ENCODE data around the gene RHBDF1. TPM values are rescaled to one million over a fixed set of nuclear protein-coding genes. Genes with fewer than 3 reads are reported as not detected.
"Not testable (repeated sequence)": the region's sequence is repeated elsewhere in the genome, so short reads cannot be mapped to it uniquely, and the experiment has no call there.

The RHBDF1 gene
- total RNA-seq, 2 experiments from 2014 or later: 0.36 TPM; not detected in 1

DNA sequence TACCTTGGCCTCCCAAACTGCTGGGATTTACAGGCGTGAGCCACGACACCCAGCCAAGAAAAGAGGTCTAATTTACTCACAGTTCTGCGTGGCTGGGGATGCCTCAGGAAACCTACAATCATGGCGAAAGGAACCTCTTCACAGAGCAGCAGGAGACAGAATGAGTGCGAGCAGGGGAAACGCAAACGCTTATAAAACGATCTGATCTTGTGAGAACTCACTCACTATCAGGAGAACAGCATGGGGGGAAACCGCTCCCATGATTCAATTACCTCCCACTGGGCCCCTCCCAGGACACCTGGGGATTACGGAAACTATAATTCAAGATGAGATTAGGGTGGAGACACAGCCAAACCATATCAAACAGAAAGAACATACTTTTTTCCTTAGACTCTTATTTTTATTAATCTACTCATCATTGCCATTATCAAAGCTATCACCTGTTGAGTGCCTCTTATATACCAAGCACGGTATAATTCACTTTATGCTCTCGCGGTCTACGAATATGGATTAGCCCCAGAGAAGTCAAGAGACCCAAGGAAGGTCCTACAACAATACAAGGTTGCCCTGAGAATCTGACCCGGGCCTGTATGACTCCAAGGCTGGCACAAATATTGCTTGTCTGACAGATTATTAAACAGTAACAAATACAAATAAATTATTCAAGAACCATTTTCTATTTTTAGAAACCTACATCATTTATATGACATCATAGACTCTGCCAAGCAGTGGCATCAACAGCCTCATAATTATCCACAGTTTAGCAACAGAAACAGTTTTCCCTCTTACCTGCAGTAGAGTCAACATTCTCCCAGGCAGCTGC lies 21.5 kb downstream of the RHBDF1 start:
- Mint-ChIP-seq H3K36me3 (ENCODE audit: low read depth) (peaks cover 34% of the 10 kb centered on the region), H3K4me3 (peak overlapping the region; percentile 94), H3K27ac (no peak overlapping the region), H3K4me1 (ENCODE audit: low read depth) (peaks cover 37% of the 10 kb centered on the region), H3K27me3 (ENCODE audit: low read depth) (no peaks in the 10 kb centered on the region), H3K9me3 (no peaks in the 10 kb centered on the region)
- CTCF ChIA-PET: no interaction called here
- intact Hi-C loops (cut with micrococcal nuclease): no loop called here
- no peak for DNase-seq

GRCh38 chr16:47234-47633 lies 25.2 kb downstream of the RHBDF1 start:
- H3K9me3 Mint-ChIP-seq: no peaks in the 10 kb centered on the region
- peak overlapping the region; percentile 27 for H3K27ac Mint-ChIP-seq
- no peaks in the 10 kb centered on the region for H3K27me3 Mint-ChIP-seq (ENCODE audit: low read depth)

GRCh38 chr16:46510-46909 lies 25.9 kb downstream of the RHBDF1 start:
- CTCF ChIA-PET; H3K4me3 Mint-ChIP-seq; H3K27ac Mint-ChIP-seq; DNase-seq; H3K27me3 Mint-ChIP-seq (ENCODE audit: low read depth); intact Hi-C loops (cut with micrococcal nuclease); H3K9me3 Mint-ChIP-seq: not testable (repeated sequence)
- peaks cover 37% of the 10 kb centered on the region for H3K4me1 Mint-ChIP-seq (ENCODE audit: low read depth)
- H3K36me3 Mint-ChIP-seq (ENCODE audit: low read depth): peaks cover 60% of the 10 kb centered on the region

More at GRCh38 chr16:47234-47633, 25.2 kb downstream of the RHBDF1 start:
- CTCF ChIA-PET: no interaction called here
- intact Hi-C loops (cut with micrococcal nuclease): no loop called here
- Mint-ChIP-seq H3K36me3 (ENCODE audit: low read depth) (peaks cover 56% of the 10 kb centered on the region), H3K4me3 (no peak overlapping the region), H3K4me1 (ENCODE audit: low read depth) (peaks cover 37% of the 10 kb centered on the region)
- no peak for DNase-seq

GRCh38 chr16:45454-45853 lies 27.0 kb downstream of the RHBDF1 start:
- no peak for DNase-seq
- H3K4me1 Mint-ChIP-seq (ENCODE audit: low read depth): peaks cover 28% of the 10 kb centered on the region
- no peaks in the 10 kb centered on the region for H3K27me3 Mint-ChIP-seq (ENCODE audit: low read depth)
- H3K4me3 Mint-ChIP-seq: no peak overlapping the region
- peaks cover 54% of the 10 kb centered on the region for H3K36me3 Mint-ChIP-seq (ENCODE audit: low read depth)
- CTCF ChIA-PET: no interaction called here
- no peak overlapping the region for H3K27ac Mint-ChIP-seq
- no peaks in the 10 kb centered on the region for H3K9me3 Mint-ChIP-seq
- intact Hi-C loops (cut with micrococcal nuclease): no loop called here

DNA sequence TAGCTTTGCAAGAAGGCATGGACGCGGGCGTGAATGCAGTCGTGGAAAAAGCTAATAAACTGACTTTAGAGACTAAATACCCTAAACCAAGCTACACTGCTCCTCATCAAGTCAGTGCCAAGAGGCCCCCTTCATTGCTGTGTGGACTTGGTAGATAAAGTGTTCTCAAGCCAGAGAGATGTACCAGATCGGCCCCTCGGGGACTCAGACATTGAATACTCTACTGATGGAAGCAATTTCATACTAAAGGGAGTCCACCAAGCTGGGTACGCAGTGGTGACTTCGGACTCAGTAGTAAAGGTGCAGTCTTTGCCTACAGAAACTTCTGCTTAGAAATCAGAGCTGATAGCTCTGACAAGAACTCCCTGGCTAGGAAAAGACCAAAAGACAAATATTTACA lies 27.8 kb downstream of the RHBDF1 start:
- no peak for DNase-seq
- Mint-ChIP-seq H3K27ac (no peak overlapping the region), H3K36me3 (ENCODE audit: low read depth) (peaks cover 51% of the 10 kb centered on the region), H3K27me3 (ENCODE audit: low read depth) (no peaks in the 10 kb centered on the region), H3K4me1 (ENCODE audit: low read depth) (peaks cover 30% of the 10 kb centered on the region), H3K9me3 (no peaks in the 10 kb centered on the region), H3K4me3 (no peak overlapping the region)
- CTCF ChIA-PET: no interaction called here
- intact Hi-C loops (cut with micrococcal nuclease): no loop called here

GRCh38 chr16:43294-43693 lies 29.1 kb downstream of the RHBDF1 start:
- CTCF ChIA-PET: no interaction called here
- no peak for DNase-seq
- peaks cover 39% of the 10 kb centered on the region for H3K4me1 Mint-ChIP-seq (ENCODE audit: low read depth)
- no peaks in the 10 kb centered on the region for H3K9me3 Mint-ChIP-seq
- no peak overlapping the region for H3K27ac Mint-ChIP-seq
- no peaks in the 10 kb centered on the region for H3K27me3 Mint-ChIP-seq (ENCODE audit: low read depth)
- intact Hi-C loops (cut with micrococcal nuclease): no loop called here
- peaks cover 50% of the 10 kb centered on the region for H3K36me3 Mint-ChIP-seq (ENCODE audit: low read depth)
- no peak overlapping the region for H3K4me3 Mint-ChIP-seq

- H3K4me1 Mint-ChIP-seq (ENCODE audit: low read depth): peaks cover 38% of the 10 kb centered on the region
- intact Hi-C loops (cut with micrococcal nuclease): no loop called here
- CTCF ChIA-PET: no interaction called here
- H3K27me3 Mint-ChIP-seq (ENCODE audit: low read depth): no peaks in the 10 kb centered on the region
- H3K27ac Mint-ChIP-seq: no peak overlapping the region
- peaks cover 49% of the 10 kb centered on the region for H3K36me3 Mint-ChIP-seq (ENCODE audit: low read depth)
- H3K4me3 Mint-ChIP-seq: no peak overlapping the region
- H3K9me3 Mint-ChIP-seq: no peaks in the 10 kb centered on the region
- no peak for DNase-seq
Observed at GRCh38 chr16:42691-43090, 29.7 kb downstream of the RHBDF1 start.

DNA sequence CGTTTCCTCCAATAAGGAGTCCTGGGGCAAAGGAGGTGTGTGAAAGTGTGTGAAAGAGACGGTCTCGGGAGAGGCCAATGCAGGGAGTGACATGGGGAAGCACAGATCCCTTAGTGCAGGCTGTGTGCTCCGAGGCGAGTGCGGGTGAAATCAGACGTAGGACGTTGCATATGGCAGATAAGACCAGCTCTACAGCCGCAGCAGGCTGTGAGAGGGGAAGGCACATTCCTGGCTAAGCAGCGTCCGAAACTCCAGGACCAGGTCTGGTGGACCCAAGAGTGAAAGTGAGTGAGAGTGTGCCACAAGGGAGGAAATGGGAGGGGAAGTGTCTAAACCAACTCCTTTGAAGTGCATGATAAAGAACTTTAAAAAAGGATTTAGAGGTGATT lies 30.4 kb downstream of the RHBDF1 start:
- Mint-ChIP-seq H3K4me3 (no peak overlapping the region), H3K27ac (no peak overlapping the region), H3K9me3 (no peaks in the 10 kb centered on the region), H3K4me1 (ENCODE audit: low read depth) (peaks cover 35% of the 10 kb centered on the region), H3K27me3 (ENCODE audit: low read depth) (no peaks in the 10 kb centered on the region), H3K36me3 (ENCODE audit: low read depth) (peaks cover 44% of the 10 kb centered on the region)
- CTCF ChIA-PET: no interaction called here
- intact Hi-C loops (cut with micrococcal nuclease): no loop called here
- no peak for DNase-seq

GRCh38 chr16:41439-42068 lies 30.9 kb downstream of the RHBDF1 start:
- peaks cover 34% of the 10 kb centered on the region for H3K4me1 Mint-ChIP-seq (ENCODE audit: low read depth)
- H3K27me3 Mint-ChIP-seq (ENCODE audit: low read depth): no peaks in the 10 kb centered on the region
- H3K9me3 Mint-ChIP-seq: no peaks in the 10 kb centered on the region
- peaks cover 43% of the 10 kb centered on the region for H3K36me3 Mint-ChIP-seq (ENCODE audit: low read depth)
- no peak overlapping the region for H3K27ac Mint-ChIP-seq
- no peak for DNase-seq
- no peak overlapping the region for H3K4me3 Mint-ChIP-seq
- CTCF ChIA-PET: interaction anchor here (0.6 kb wide), 1 partner anchor 254 kb away, joined by 3 read pairs; no protein-coding TSS in a partner anchor
- intact Hi-C loops (cut with micrococcal nuclease): no loop called here

DNA sequence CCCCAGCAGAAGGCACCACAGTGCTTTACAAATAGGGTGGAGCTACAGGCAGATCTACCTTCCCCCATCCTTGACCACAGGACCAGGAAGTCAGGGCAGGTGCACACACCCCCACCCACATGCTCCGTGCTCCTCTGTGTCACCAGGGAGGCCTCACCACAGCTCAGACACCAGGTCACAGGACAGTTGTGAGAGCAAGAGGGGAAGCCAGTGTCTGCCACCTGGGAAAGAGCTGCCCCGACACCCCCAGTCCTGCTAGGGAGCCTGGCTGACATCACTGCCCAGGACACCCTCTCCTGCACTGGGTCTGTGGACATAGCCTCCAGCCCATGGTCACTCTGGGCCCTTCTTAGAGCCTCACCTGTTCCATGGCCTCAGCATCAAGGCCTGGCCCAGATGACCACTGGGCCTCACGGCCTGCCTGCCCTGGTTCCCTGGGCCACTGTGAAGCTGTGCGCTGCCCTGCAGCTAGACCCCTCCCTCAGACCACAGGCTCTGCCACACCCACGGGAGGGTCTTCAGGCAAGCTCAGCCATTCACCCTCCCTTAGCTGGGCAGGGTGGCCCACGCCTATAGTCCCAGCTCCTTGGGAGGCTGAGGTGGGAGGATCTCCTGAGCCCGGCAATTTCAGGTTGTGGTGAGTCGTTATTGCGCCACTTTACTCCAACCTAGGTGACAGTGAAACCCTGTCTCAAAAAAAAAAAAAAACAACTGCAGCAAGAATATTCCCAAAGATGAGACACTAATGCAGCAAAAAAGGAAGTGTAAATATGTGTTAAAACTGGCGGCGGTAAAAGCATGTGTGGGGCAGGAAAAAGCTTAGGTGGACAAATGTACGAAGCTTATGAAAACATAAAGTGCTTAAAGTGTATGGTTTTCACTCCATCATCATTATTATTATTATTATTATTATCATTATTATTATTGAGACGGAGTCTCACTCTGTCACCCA lies 33.2 kb downstream of the RHBDF1 start:
- no peak overlapping the region for H3K4me3 Mint-ChIP-seq
- CTCF ChIA-PET: interaction anchor here (0.6 kb wide), 1 partner anchor 174 kb away, joined by 3 read pairs; no protein-coding TSS in a partner anchor
- H3K27ac Mint-ChIP-seq: no peak overlapping the region
- peaks cover 32% of the 10 kb centered on the region for H3K36me3 Mint-ChIP-seq (ENCODE audit: low read depth)
- DNase-seq: peak; percentile 44
- peaks cover 34% of the 10 kb centered on the region for H3K4me1 Mint-ChIP-seq (ENCODE audit: low read depth)
- H3K27me3 Mint-ChIP-seq (ENCODE audit: low read depth): no peaks in the 10 kb centered on the region
- intact Hi-C loops (cut with micrococcal nuclease): no loop called here
- no peaks in the 10 kb centered on the region for H3K9me3 Mint-ChIP-seq

DNA sequence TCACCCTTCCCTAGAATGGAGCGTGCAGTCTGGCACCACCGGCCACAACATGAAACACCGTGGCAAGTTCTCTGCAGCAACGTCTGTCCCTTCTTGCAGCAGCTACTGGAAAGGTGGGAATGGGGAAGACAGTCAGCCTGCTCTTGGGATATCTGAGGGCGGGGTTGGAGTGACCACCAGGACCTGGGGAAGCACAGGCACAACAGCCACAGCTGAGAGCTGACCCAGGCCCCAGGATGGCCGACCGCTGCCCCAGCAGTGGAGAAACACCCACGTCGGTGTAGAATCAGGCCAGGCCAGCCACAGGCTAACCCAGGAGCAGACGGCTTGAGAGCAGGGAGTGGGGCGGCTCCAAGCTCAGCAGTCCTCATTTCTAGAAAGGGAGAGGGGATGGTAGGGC lies 34.2 kb downstream of the RHBDF1 start:
- CTCF ChIA-PET: interaction anchor here (0.6 kb wide), 1 partner anchor 175 kb away, joined by 3 read pairs; no protein-coding TSS in a partner anchor
- Mint-ChIP-seq H3K36me3 (ENCODE audit: low read depth) (peaks cover 25% of the 10 kb centered on the region), H3K4me1 (ENCODE audit: low read depth) (peaks cover 29% of the 10 kb centered on the region)
- H3K27ac Mint-ChIP-seq; H3K27me3 Mint-ChIP-seq (ENCODE audit: low read depth); H3K9me3 Mint-ChIP-seq; H3K4me3 Mint-ChIP-seq; intact Hi-C loops (cut with micrococcal nuclease); DNase-seq: not testable (repeated sequence)

GRCh38 chr16:37511-37910 lies 34.9 kb downstream of the RHBDF1 start:
- peaks cover 18% of the 10 kb centered on the region for H3K36me3 Mint-ChIP-seq (ENCODE audit: low read depth)
- DNase-seq: no peak
- no peak overlapping the region for H3K27ac Mint-ChIP-seq
- CTCF ChIA-PET: interaction anchor here (0.7 to 1.1 kb wide), 2 partner anchors 27 to 70 kb away, joined by 3 read pairs; no protein-coding TSS in a partner anchor
- no peak overlapping the region for H3K4me3 Mint-ChIP-seq
- H3K27me3 Mint-ChIP-seq (ENCODE audit: low read depth): no peaks in the 10 kb centered on the region
- peaks cover 22% of the 10 kb centered on the region for H3K4me1 Mint-ChIP-seq (ENCODE audit: low read depth)
- no peaks in the 10 kb centered on the region for H3K9me3 Mint-ChIP-seq
- intact Hi-C loops (cut with micrococcal nuclease): no loop called here
